ENCODE results near the gene LRRC57. TPM values are rescaled to one million over a fixed set of nuclear protein-coding genes. Genes with fewer than 3 reads are reported as not detected.

The LRRC57 gene
- total RNA-seq, 1 experiment from 2014 or later: 18.7 TPM

- no peak overlapping the region for H4K5ac ChIP-seq (ENCODE audit: insufficient read length, low read depth, low read length)
- WGBS (ENCODE audit: extremely low coverage, insufficient read length, low lambda C conversion rate): no CpG with 5 or more reads among the region's 1 CpG
- peaks cover 73% of the 10 kb centered on the region for H3K27me3 Mint-ChIP-seq (ENCODE audit: low read depth)
- no peak overlapping the region for H3T11ph ChIP-seq (ENCODE audit: low read length)
- peaks cover 7% of the 10 kb centered on the region; the same call in 1 of the 2 replicates for H3K27me3 ChIP-seq (ENCODE audit: insufficient read depth, low read length)
- H3K56ac ChIP-seq (ENCODE audit: insufficient read length, low read depth, low read length): no peak overlapping the region
- H4K91ac ChIP-seq (ENCODE audit: insufficient read length, low read depth, low read length): no peak overlapping the region
- no peak overlapping the region for H2AK5ac ChIP-seq (ENCODE audit: insufficient read length, low read length)
- no peak overlapping the region for H3K27ac ChIP-seq (ENCODE audit: insufficient read length, low read depth, low read length)
- 0 out of 5 replicates have a peak, but pooled peaks cover 0 to 2% of the 10 kb centered on the region in 2 experiments for H3K9me3 Mint-ChIP-seq
- H2BK5ac ChIP-seq (ENCODE audit: insufficient read length, low read length): no peak overlapping the region
- H3K18ac ChIP-seq (ENCODE audit: insufficient read length, low read depth, low read length): no peak overlapping the region
- no peaks in the 10 kb centered on the region for H3K9me3 ChIP-seq (ENCODE audit: control insufficient read depth, low read depth, low read length)
- H3K14ac ChIP-seq (ENCODE audit: insufficient read depth, low read length): no peak overlapping the region
- no peak overlapping the region for H3K4me2 ChIP-seq (ENCODE audit: insufficient read depth, insufficient read length, low read length)
- no peaks in the 10 kb centered on the region for H4K20me1 ChIP-seq (ENCODE audit: control insufficient read depth, insufficient read depth, insufficient read length)
- no peak overlapping the region for H3K9ac ChIP-seq (ENCODE audit: extremely low read depth, insufficient read length, low read length)
- no peak overlapping the region for H2BK12ac ChIP-seq (ENCODE audit: insufficient read length, low read depth, low read length)
- H2BK120ac ChIP-seq (ENCODE audit: low read depth, low read length, poor library complexity, severe bottlenecking): no peak overlapping the region
- H3K79me2 ChIP-seq (ENCODE audit: insufficient read depth, low read length): no peaks in the 10 kb centered on the region
- no peaks in the 10 kb centered on the region for H3K79me1 ChIP-seq (ENCODE audit: insufficient read depth, low read depth, low read length, poor library complexity, severe bottlenecking)
- H2BK20ac ChIP-seq (ENCODE audit: low read depth, low read length, poor library complexity, severe bottlenecking): no peak overlapping the region
- H2BK15ac ChIP-seq (ENCODE audit: low read depth, low read length): no peak overlapping the region
- H3K4me1 ChIP-seq (ENCODE audit: insufficient read depth, low read length): no peaks in the 10 kb centered on the region; the same call in 1 of the 2 replicates
- H3K23me2 ChIP-seq (ENCODE audit: insufficient read length, low read depth, low read length, poor library complexity, severe bottlenecking): peaks cover 13% of the 10 kb centered on the region
- no peak overlapping the region for H3K4me3 Mint-ChIP-seq
- no peaks in the 10 kb centered on the region for H3K36me3 Mint-ChIP-seq (ENCODE audit: insufficient read depth in 1 of 3, low read depth in 3 of 3)
- H2AFZ ChIP-seq (ENCODE audit: low read length): no peak overlapping the region
- no peak for DNase-seq
- H4K8ac ChIP-seq (replicated peaks; ENCODE audit: insufficient read length, low read depth, low read length): no peak overlapping the region
- no peak overlapping the region for H3K4ac ChIP-seq (ENCODE audit: low read depth, low read length)
- no peak for TF ChIP-seq CTCF (conservative IDR thresholded peaks at IDR 0.05)
- H3K27ac Mint-ChIP-seq: no peak overlapping the region
- no peak overlapping the region for H3K23ac ChIP-seq (ENCODE audit: insufficient read length, low read depth, low read length)
- H3K4me1 Mint-ChIP-seq: peaks cover 25 to 26% of the 10 kb centered on the region in 2 experiments
Observed at GRCh38 chr15:42577514-42578031, 29.0 kb upstream of the LRRC57 start.

All from H9 (cell line).